Vagina (tissue), 2 donors: ENCODE data around the gene CUEDC1.

ENCODE experiments used
- CTCF ChIP-seq, 3 experiments: fragments of 450-650 bp in 2 of 3; fragments of 200-600 bp in 1 of 3; sonication (generic) in 1 of 3; IDR thresholded peaks; one replicate each; pipeline ENCODE4 v1.5.1; 2017 to 2019; ENCODE audit warnings: antibody characterized with exemption in 3 of 3, mild to moderate bottlenecking in 2 of 3, moderate library complexity in 2 of 3
- POLR2A ChIP-seq, 2 donors: fragments of 450-650 bp; IDR thresholded peaks; one replicate each; pipeline ENCODE4 v1.6.1; 2017; ENCODE audit warnings: antibody characterized with exemption in 2 of 2, mild to moderate bottlenecking in 2 of 2, moderate library complexity in 2 of 2
- POLR2AphosphoS5 ChIP-seq, 2 donors: sonication (generic); formaldehyde crosslinking; IDR thresholded peaks; one replicate each; pipeline ENCODE4 v1.9.0; 2017; ENCODE audit warnings: antibody characterized with exemption in 2 of 2, mild to moderate bottlenecking in 2 of 2, low read depth in 1 of 2; ENCODE audit not compliant: insufficient read depth in 1 of 2

GRCh38 chr17:57892820-57893595, 62.2 kb downstream of the CUEDC1 start:
- no peak for TF ChIP-seq POLR2A (IDR thresholded peaks at IDR 0.05)
- peak in 1 of 3 experiments; percentile 12 for TF ChIP-seq CTCF (IDR thresholded peaks at IDR 0.05)
- peak; percentile 78 to 91 for TF ChIP-seq POLR2AphosphoS5 (IDR thresholded peaks at IDR 0.05; ENCODE audit: insufficient read depth in 1 of 2, low read depth in 1 of 2)
